Testis (tissue), 3 donors: ENCODE measurements around the gene TENM4. TPM values are rescaled to one million over a fixed set of nuclear protein-coding genes. Genes with fewer than 3 reads are reported as not detected.

Source experiments
- DNase-seq: peaks from one replicate; pipeline ENCODE4 v3.0.0-alpha.2; 2019
- H3K27ac ChIP-seq, 2 donors: fragments of 200-600 bp; sonication (generic); one replicate each; pipeline ENCODE4 v1.5.1; 2019
- H3K27me3 ChIP-seq: fragments of 200-600 bp; sonication (generic); one replicate; pipeline ENCODE4 v1.5.1; 2019
- H3K36me3 ChIP-seq: fragments of 200-600 bp; sonication (generic); one replicate; pipeline ENCODE4 v1.5.1; 2017; ENCODE audit warnings: low read depth; ENCODE audit errors: missing control alignments
- H3K4me1 ChIP-seq: fragments of 200-600 bp; sonication (generic); one replicate; pipeline ENCODE4 v1.5.1; 2019
- H3K4me3 ChIP-seq, 2 donors: fragments of 200-600 bp; sonication (generic); one replicate each; pipeline ENCODE4 v1.5.1; 2017 to 2019
- H3K9me3 ChIP-seq: fragments of 200-600 bp; sonication (generic); one replicate; pipeline ENCODE4 v1.5.1; 2017
- POLR2A ChIP-seq: fragments of 450-650 bp; IDR thresholded peaks from one replicate; pipeline ENCODE4 v1.6.1; 2017; ENCODE audit warnings: antibody characterized with exemption, mild to moderate bottlenecking, moderate library complexity
- WGBS, 2 donors: methylation state at CpG; one replicate each; pipeline ENCODE4 v1.1.5; 2018; 5-methylcytosine and 5-hydroxymethylcytosine counted together
- intact Hi-C: fragments of 100-400 bp; cut with DNase I; formaldehyde crosslinking; loops from one replicate; pipeline ENCODE4 v1.15.1; 2023; ENCODE audit warnings: low total_unique reads
- polyA plus RNA-seq: library from polyadenylated mRNA; stranded (reverse); fragments of 350-450 nt; fragmentation: Illumina TruSeq; extraction: RNeasy Lipid Tissue Mini Kit (QIAGEN cat#74804); gene quantifications from one replicate; pipeline ENCODE4 v1.2.3, GENCODE V29; 2014; ENCODE audit warnings: low read depth, low replicate concordance; ENCODE audit not compliant: insufficient read depth
- total RNA-seq, 2 donors: library from RNA; depleted of rRNA; stranded (reverse); fragments of >200 nt; gene quantifications; one replicate each; pipeline ENCODE4 v1.2.3, GENCODE V29; 2016
- TF ChIP-seq, protein P1 (sequence below), 3 experiments: fragments of 450-650 bp in 2 of 3; fragments of 200-600 bp in 1 of 3; sonication (generic) in 1 of 3; IDR thresholded peaks; one replicate each; pipeline ENCODE4 v1.5.1; 2016 to 2019; ENCODE audit warnings: antibody characterized with exemption in 3 of 3, mild to moderate bottlenecking in 2 of 3, moderate library complexity in 1 of 3

Gene TENM4
- total and polyA plus RNA-seq, 3 donors from 2014 or later = 10.6 to 17.9 (median 11.4) TPM

GRCh38 chr11:78920329-78920728, 520.5 kb downstream of the TENM4 start:
- H3K4me3 ChIP-seq = no peak overlapping the region
- TF ChIP-seq, protein P1, sequence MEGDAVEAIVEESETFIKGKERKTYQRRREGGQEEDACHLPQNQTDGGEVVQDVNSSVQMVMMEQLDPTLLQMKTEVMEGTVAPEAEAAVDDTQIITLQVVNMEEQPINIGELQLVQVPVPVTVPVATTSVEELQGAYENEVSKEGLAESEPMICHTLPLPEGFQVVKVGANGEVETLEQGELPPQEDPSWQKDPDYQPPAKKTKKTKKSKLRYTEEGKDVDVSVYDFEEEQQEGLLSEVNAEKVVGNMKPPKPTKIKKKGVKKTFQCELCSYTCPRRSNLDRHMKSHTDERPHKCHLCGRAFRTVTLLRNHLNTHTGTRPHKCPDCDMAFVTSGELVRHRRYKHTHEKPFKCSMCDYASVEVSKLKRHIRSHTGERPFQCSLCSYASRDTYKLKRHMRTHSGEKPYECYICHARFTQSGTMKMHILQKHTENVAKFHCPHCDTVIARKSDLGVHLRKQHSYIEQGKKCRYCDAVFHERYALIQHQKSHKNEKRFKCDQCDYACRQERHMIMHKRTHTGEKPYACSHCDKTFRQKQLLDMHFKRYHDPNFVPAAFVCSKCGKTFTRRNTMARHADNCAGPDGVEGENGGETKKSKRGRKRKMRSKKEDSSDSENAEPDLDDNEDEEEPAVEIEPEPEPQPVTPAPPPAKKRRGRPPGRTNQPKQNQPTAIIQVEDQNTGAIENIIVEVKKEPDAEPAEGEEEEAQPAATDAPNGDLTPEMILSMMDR (IDR thresholded peaks at IDR 0.05) = no peak
- TF ChIP-seq POLR2A = no peak
- no peak for DNase-seq

DNA sequence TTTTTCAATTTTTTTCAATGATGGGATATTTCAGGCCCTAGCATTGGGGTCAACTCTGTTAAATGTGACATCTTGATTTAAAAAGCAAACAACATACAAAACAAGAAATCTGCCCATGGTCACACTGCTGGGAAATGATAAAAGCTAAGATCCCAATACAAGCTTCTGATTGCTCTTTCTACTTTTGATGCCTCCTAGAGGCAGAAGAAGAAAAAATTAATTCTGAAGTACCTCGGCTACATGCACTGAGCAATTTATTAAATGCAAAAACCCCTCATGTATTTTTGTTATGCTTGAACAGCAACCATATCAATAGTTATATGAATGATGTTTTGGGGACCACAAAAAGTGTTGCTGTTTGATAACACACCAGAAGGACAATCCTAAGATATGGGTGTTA, 524.1 kb downstream of the TENM4 start:
- peaks cover 12% of the 10 kb centered on the region for H3K4me1 ChIP-seq
- no peak for TF ChIP-seq POLR2A
- TF ChIP-seq, protein P1 (IDR thresholded peaks at IDR 0.05) = no peak
- H3K27ac ChIP-seq = no peak overlapping the region
- no peak for DNase-seq
- intact Hi-C loops = no loop called here
- no peaks in the 10 kb centered on the region for H3K36me3 ChIP-seq
- WGBS, 2 donors = 72 to 88% methylated on average over 1 of the region's 1 CpG
- H3K4me3 ChIP-seq = no peak overlapping the region
- no peaks in the 10 kb centered on the region for H3K27me3 ChIP-seq
- no peaks in the 10 kb centered on the region for H3K9me3 ChIP-seq

More at GRCh38 chr11:78920329-78920728, 520.5 kb downstream of the TENM4 start:
- intact Hi-C loops = no loop called here
- no peaks in the 10 kb centered on the region for H3K4me1 ChIP-seq
- no peaks in the 10 kb centered on the region for H3K36me3 ChIP-seq
- H3K27ac ChIP-seq = no peak overlapping the region
- H3K9me3 ChIP-seq = no peaks in the 10 kb centered on the region
- WGBS, 2 donors = 66 to 72% methylated on average over 9 of the region's 9 CpGs
- H3K27me3 ChIP-seq = no peaks in the 10 kb centered on the region

DNA sequence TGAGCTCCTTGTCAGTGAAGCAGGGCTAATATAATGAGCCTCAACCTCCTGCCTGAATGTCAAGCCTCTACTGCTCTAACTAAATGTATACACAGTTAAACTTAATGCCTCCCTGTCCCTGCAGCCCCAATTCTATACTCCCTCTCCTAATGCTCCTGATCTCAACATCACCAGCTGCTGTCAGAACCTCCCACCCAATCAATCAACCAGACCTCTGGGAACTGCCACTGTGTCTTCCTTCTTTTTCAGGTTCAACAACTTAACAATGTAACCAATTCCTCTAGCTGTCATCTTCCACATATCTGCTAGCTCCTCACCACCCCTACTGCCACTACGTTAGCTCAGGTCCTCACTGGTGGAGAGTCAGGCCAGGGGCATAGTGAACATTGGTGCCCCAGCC, 526.3 kb downstream of the TENM4 start:
- intact Hi-C loops = no loop called here
- no peaks in the 10 kb centered on the region for H3K36me3 ChIP-seq
- no peak overlapping the region for H3K4me3 ChIP-seq
- 67 to 68% methylated on average over 1 of the region's 1 CpG for WGBS, 2 donors
- no peak for DNase-seq
- TF ChIP-seq POLR2A = no peak
- TF ChIP-seq, protein P1 (IDR thresholded peaks at IDR 0.05) = no peak
- H3K4me1 ChIP-seq = peaks cover 12% of the 10 kb centered on the region
- no peaks in the 10 kb centered on the region for H3K9me3 ChIP-seq
- no peaks in the 10 kb centered on the region for H3K27me3 ChIP-seq
- no peak overlapping the region for H3K27ac ChIP-seq

DNA sequence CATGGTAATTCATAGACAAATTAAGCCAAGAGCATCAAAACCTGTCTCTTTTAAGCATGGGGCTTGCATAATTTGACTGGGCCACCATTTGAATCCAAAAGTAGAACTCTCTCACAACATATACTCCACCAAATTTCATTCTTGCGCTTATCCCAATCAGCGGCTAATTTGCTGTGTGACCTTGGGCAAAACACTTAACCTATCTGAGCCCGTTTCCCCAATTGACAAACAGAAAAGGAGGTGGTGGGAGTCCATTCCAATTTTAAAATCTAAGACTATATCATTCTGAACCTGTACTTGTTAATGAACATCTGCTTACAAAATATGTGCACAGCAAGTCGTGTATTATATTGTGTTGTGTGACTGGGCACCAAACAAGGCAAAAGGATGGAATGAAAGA, 528.1 kb downstream of the TENM4 start:
- Histone ChIP-seq H3K36me3 (no peaks in the 10 kb centered on the region), H3K9me3 (no peaks in the 10 kb centered on the region), H3K27ac (no peak overlapping the region), H3K4me1 (peaks cover 12% of the 10 kb centered on the region), H3K4me3 (no peak overlapping the region), H3K27me3 (no peaks in the 10 kb centered on the region)
- intact Hi-C loops = no loop called here
- no peak for DNase-seq
- TF ChIP-seq, protein P1 (IDR thresholded peaks at IDR 0.05) = no peak
- TF ChIP-seq POLR2A = no peak
- 85 to 92% methylated on average over 4 of the region's 4 CpGs for WGBS, 2 donors

DNA sequence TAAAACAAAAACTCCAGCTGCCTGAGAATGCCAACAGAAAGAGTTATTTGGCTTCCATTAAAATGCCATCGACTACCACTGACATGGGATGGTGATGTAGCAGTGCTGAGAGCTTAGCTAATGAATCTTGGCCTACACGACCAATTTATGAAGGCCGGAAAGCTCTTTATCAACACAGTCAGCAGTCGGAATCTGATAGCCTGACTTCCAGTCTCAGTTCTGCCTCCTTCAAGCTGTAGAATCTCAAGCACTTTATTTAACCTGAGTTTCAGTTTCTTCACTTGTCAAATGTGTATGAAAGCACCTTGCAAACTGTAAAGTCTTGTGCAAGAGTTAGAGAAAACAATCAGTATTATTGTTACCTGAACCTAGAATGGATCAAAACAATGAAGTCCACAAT, 530.5 kb downstream of the TENM4 start:
- Histone ChIP-seq H3K36me3 (no peaks in the 10 kb centered on the region), H3K4me1 (peaks cover 12% of the 10 kb centered on the region), H3K27me3 (no peaks in the 10 kb centered on the region), H3K4me3 (no peak overlapping the region), H3K27ac (no peak overlapping the region), H3K9me3 (no peaks in the 10 kb centered on the region)
- TF ChIP-seq, protein P1 (IDR thresholded peaks at IDR 0.05) = no peak
- no peak for TF ChIP-seq POLR2A
- WGBS, 2 donors = 64 to 67% methylated on average over 4 of the region's 4 CpGs
- intact Hi-C loops = no loop called here
- no peak for DNase-seq
